GM04504 (cell line): ENCODE measurements around the gene WBP1L.
"Not testable (repeated sequence)": the region's sequence is repeated elsewhere in the genome, so short reads cannot be mapped to it uniquely, and the experiment has no call there.

Experiments
- DNase-seq: peaks from one replicate; pipeline ENCODE4 v3.0.0-alpha.2; 2012; ENCODE audit warnings: low read depth

WBP1L gene

GRCh38 chr10:102743588-102744373, at the start of gene WBP1L:
WBP1L (plus strand) TSS chr10:102743948; CDS start chr10:102744054, 106 bp downstream.
- DNase-seq = peak; percentile 99

- not testable (repeated sequence) for DNase-seq
Measured at GRCh38 chr10:102695401-102695800, 48.3 kb upstream of the WBP1L start.

GRCh38 chr10:102696736-102697135, 47.0 kb upstream of the WBP1L start:
- DNase-seq = no peak

- DNase-seq = no peak
Measured at GRCh38 chr10:102698894-102699293, 44.9 kb upstream of the WBP1L start.

GRCh38 chr10:102701272-102701671, 42.5 kb upstream of the WBP1L start:
- no peak for DNase-seq

GRCh38 chr10:102701796-102702195, 42.0 kb upstream of the WBP1L start:
- DNase-seq = no peak

- no peak for DNase-seq
Measured at GRCh38 chr10:102702742-102703141, 41.0 kb upstream of the WBP1L start.

- DNase-seq = no peak
Measured at GRCh38 chr10:102704915-102705314, 38.8 kb upstream of the WBP1L start.

- DNase-seq = no peak
Measured at GRCh38 chr10:102705531-102705930, 38.2 kb upstream of the WBP1L start.

- DNase-seq = peak; percentile 35
Measured at GRCh38 chr10:102710609-102711008, 33.1 kb upstream of the WBP1L start.

- no peak for DNase-seq
Measured at GRCh38 chr10:102712089-102712488, 31.7 kb upstream of the WBP1L start.

GRCh38 chr10:102712843-102713538, 30.8 kb upstream of the WBP1L start:
- no peak for DNase-seq

- DNase-seq = no peak
Measured at GRCh38 chr10:102713539-102713813, 30.3 kb upstream of the WBP1L start.

GRCh38 chr10:102713814-102714620, 29.7 kb upstream of the WBP1L start, which contains the start of gene ARL3:
ARL3 (minus strand) TSS chr10:102714397; CDS start chr10:102714275, 122 bp downstream.
- peak; percentile 97 for DNase-seq

GRCh38 chr10:102714621-102715455, 28.9 kb upstream of the WBP1L start, which contains the start of gene SFXN2:
SFXN2 (plus strand) TSS chr10:102714636; CDS start chr10:102726637, 12,001 bp downstream.
- DNase-seq = no peak

- DNase-seq = no peak
Measured at GRCh38 chr10:102715880-102716279, 27.9 kb upstream of the WBP1L start.

- DNase-seq = not testable (repeated sequence)
Measured at GRCh38 chr10:102716900-102717565, 26.7 kb upstream of the WBP1L start.

GRCh38 chr10:102718220-102718619, 25.5 kb upstream of the WBP1L start:
- DNase-seq = no peak

GRCh38 chr10:102720337-102720736, 23.4 kb upstream of the WBP1L start:
- no peak for DNase-seq

GRCh38 chr10:102720775-102721301, 22.9 kb upstream of the WBP1L start:
- DNase-seq = no peak

- no peak for DNase-seq
Measured at GRCh38 chr10:102721954-102722353, 21.8 kb upstream of the WBP1L start.
